Endothelial cell (in vitro differentiated cells): ENCODE results near the gene FMO5. TPM values are rescaled to one million over a fixed set of nuclear protein-coding genes. Genes with fewer than 3 reads are reported as not detected.

Experiments
- DNase-seq: peaks from one replicate; pipeline ENCODE4 v3.0.0; 2021; ENCODE audit warnings: low spot score
- H3K27ac Mint-ChIP-seq: one replicate; pipeline ENCODE4 v1.8.0; 2021; ENCODE audit warnings: mixed read lengths, inconsistent platforms; ENCODE audit not compliant: unreplicated experiment
- H3K27me3 Mint-ChIP-seq: one replicate; pipeline ENCODE4 v1.8.0; 2021; ENCODE audit warnings: mild to moderate bottlenecking, moderate library complexity, mixed read lengths, inconsistent platforms; ENCODE audit not compliant: unreplicated experiment
- H3K36me3 Mint-ChIP-seq: one replicate; pipeline ENCODE4 v1.8.0; 2021; ENCODE audit warnings: mild to moderate bottlenecking, low read depth, mixed read lengths, inconsistent platforms; ENCODE audit not compliant: unreplicated experiment
- H3K4me1 Mint-ChIP-seq: one replicate; pipeline ENCODE4 v1.8.0; 2021; ENCODE audit warnings: mild to moderate bottlenecking, mixed read lengths, inconsistent platforms; ENCODE audit not compliant: unreplicated experiment
- H3K4me3 Mint-ChIP-seq: one replicate; pipeline ENCODE4 v1.8.0; 2021; ENCODE audit warnings: mild to moderate bottlenecking, mixed read lengths, inconsistent platforms; ENCODE audit not compliant: unreplicated experiment
- H3K9me3 Mint-ChIP-seq: one replicate; pipeline ENCODE4 v1.8.0; 2021; ENCODE audit warnings: mixed read lengths, inconsistent platforms; ENCODE audit not compliant: unreplicated experiment
- total RNA-seq: library from RNA; stranded (reverse); fragmentation: NEBNext Ultra II Directional; extraction: Animal tissue kit (Norgen Biotek cat#: 25700); gene quantifications from one replicate; pipeline ENCODE4 v1.2.1, GENCODE V29; 2021; ENCODE audit not compliant: unreplicated experiment
- TF ChIP-seq, protein P1 (sequence below): fragments of 200-600 bp; sonication (generic); IDR thresholded peaks from one replicate; pipeline ENCODE4 v1.5.0; 2021; ENCODE audit warnings: antibody characterized with exemption; ENCODE audit not compliant: unreplicated experiment

Gene FMO5
- total RNA-seq, 1 donor from 2014 or later, result 1.6 TPM

DNA sequence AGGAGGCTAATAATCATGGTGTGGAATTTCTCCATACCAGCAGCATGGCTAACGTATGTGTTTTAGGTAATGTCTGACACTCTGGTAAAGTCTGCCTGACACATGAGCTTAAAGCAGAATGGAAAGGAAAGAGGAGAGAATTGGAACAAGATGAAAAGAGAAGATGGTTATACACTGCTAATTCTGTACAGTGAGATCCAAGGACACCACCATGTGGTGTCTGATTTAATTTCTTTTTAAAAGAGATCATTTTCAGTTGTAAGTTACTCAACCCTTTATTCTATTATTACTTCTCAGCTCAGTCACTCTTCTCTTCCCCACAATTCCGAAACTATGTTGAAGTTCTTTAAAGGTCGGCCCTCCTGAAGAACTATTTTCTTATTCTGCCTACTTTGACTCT lies 68.5 kb downstream of the FMO5 start:
- peaks cover 22% of the 10 kb centered on the region for H3K36me3 Mint-ChIP-seq
- H3K27me3 Mint-ChIP-seq, result no peaks in the 10 kb centered on the region
- H3K9me3 Mint-ChIP-seq, result no peaks in the 10 kb centered on the region
- DNase-seq, result no peak
- TF ChIP-seq, protein P1, sequence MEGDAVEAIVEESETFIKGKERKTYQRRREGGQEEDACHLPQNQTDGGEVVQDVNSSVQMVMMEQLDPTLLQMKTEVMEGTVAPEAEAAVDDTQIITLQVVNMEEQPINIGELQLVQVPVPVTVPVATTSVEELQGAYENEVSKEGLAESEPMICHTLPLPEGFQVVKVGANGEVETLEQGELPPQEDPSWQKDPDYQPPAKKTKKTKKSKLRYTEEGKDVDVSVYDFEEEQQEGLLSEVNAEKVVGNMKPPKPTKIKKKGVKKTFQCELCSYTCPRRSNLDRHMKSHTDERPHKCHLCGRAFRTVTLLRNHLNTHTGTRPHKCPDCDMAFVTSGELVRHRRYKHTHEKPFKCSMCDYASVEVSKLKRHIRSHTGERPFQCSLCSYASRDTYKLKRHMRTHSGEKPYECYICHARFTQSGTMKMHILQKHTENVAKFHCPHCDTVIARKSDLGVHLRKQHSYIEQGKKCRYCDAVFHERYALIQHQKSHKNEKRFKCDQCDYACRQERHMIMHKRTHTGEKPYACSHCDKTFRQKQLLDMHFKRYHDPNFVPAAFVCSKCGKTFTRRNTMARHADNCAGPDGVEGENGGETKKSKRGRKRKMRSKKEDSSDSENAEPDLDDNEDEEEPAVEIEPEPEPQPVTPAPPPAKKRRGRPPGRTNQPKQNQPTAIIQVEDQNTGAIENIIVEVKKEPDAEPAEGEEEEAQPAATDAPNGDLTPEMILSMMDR, result no peak
- H3K4me1 Mint-ChIP-seq, result peaks cover 8% of the 10 kb centered on the region
- no peak overlapping the region for H3K4me3 Mint-ChIP-seq
- H3K27ac Mint-ChIP-seq, result no peak overlapping the region

- Mint-ChIP-seq H3K27me3 (no peaks in the 10 kb centered on the region), H3K4me1 (peaks cover 8% of the 10 kb centered on the region), H3K36me3 (peaks cover 2% of the 10 kb centered on the region), H3K4me3 (no peak overlapping the region), H3K9me3 (no peaks in the 10 kb centered on the region), H3K27ac (no peak overlapping the region)
- DNase-seq, result no peak
- TF ChIP-seq, protein P1, result no peak
These were observed 72.4 kb downstream of the FMO5 start for GRCh38 chr1:147152772-147153171.

DNA sequence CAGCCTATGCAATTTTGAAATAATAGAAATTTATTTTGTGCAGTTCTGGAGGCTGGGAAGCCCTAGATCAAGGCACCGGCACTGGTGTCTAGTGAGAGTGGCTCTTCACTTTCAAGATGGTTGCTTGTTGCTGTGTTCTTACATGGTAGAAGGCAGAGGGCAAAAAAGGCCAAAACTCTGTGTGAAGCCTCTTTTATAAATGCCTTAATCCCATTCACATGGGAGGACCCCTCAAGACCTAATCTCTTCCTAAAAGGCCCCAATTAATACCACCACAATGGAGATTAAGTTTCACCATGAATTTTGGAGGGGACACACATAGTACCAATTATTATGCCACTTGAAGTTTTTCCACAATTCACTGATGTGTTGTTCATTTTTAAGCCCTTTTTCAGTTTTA lies 73.9 kb downstream of the FMO5 start:
- Mint-ChIP-seq H3K4me1 (peaks cover 8% of the 10 kb centered on the region), H3K36me3 (no peaks in the 10 kb centered on the region), H3K9me3 (no peaks in the 10 kb centered on the region), H3K4me3 (no peak overlapping the region), H3K27me3 (no peaks in the 10 kb centered on the region), H3K27ac (no peak overlapping the region)
- TF ChIP-seq, protein P1, result no peak
- no peak for DNase-seq

DNA sequence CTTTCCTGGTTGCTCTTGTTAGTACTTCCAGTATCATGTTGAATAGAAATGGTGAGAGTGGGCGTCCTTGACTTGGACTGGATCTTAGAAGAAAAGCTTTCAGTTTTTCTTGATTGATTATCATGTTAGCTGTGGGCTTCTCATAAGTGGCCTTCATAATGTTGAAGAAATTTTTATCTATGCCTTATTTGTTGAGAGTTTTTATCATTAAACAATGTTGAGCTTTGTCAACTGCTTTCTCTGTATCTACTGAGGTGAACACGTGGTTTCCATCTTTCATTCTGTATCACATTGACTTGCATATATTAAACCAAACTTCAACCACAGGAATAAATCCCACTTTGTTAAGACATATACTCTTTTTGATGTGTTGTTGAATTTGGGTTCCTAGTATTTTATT lies 82.3 kb downstream of the FMO5 start:
- H3K4me1 Mint-ChIP-seq, result no peaks in the 10 kb centered on the region
- no peaks in the 10 kb centered on the region for H3K36me3 Mint-ChIP-seq
- peaks cover 2% of the 10 kb centered on the region for H3K27me3 Mint-ChIP-seq
- TF ChIP-seq, protein P1, result no peak
- no peaks in the 10 kb centered on the region for H3K9me3 Mint-ChIP-seq
- no peak overlapping the region for H3K27ac Mint-ChIP-seq
- H3K4me3 Mint-ChIP-seq, result no peak overlapping the region
- DNase-seq, result no peak

Other genes with a start within 250 kb of the FMO5 start
- 20.0 TPM for gene PRKAB2, start 52.9 kb downstream of the FMO5 start, total RNA-seq
- gene CHD1L, start 17.3 kb upstream of the FMO5 start, total RNA-seq, result 88.2 TPM